ENCODE measurements around the gene AKT2. TPM values are rescaled to one million over a fixed set of nuclear protein-coding genes. Genes with fewer than 3 reads are reported as not detected.

AKT2 gene
- total and polyA plus RNA-seq, 2 of the 8 experiments (the other 6 are each of a cell fraction or from before 2014, with no cell fraction given) = 151 to 183 TPM

DNA sequence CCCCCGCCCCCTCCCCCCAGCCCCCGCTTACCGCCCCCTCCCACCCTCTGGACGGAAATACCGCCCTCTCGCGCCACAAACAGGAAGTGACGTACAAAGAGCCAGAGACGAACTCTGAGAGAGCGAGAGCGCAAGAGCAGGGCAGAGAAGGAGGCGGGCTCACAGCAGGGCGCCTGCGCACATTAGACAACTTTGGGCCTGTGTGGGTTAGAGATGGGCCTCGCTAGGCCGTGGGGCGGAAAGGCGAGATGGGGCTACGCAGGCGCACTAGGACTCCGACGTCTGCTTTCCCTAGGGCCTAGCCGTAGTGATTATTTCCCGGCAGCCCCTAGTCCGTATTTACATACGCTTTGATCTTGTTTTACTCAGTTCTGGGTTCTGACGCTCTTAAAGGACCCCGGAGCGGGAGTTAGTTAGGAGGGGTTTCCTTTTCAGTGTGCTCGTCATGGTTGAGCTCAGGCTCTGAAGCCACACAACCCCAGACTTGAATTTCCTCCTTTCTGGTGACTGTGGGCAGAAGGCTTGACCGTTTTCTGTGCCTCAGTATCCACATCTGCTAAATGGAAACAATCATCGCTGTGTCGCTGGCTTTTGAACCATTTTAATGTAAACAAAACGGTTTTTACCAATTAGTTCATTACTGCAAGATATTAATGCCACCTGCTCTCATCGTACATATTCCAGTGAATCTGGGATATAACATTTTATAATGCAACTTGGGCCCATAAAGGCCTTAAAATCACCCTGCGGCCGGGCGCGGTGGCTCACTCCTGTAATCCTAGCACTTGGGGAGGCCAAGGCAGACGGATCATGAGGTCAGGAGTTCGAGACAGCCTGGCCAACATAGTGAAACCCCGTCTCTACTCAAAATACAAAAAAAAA, 449 bp upstream of the AKT2 start (continued):
- no peak for TF ChIP-seq KDM5A (IDR thresholded peaks at IDR 0.05; ENCODE audit: low read length)
- TF ChIP-seq SIN3A (conservative IDR thresholded peaks at IDR 0.05 in 1 of 2, IDR thresholded peaks at IDR 0.05 in 1 of 2; ENCODE audit: low read depth in 1 of 2, low read length in 2 of 2) = 0 out of 4 replicates have a peak, but pooled peaks of 1 of the 2 experiments have one; percentile 12
- TF ChIP-seq RXRA (IDR thresholded peaks at IDR 0.05; ENCODE audit: insufficient read depth, low read depth, low read length) = no peak
- no peak for TF ChIP-seq RBBP5 (IDR thresholded peaks at IDR 0.05; ENCODE audit: borderline replicate concordance, low read depth, low read length)
- TF ChIP-seq SP2 (IDR thresholded peaks at IDR 0.05; ENCODE audit: low read length) = no peak
- TF ChIP-seq, protein P1, sequence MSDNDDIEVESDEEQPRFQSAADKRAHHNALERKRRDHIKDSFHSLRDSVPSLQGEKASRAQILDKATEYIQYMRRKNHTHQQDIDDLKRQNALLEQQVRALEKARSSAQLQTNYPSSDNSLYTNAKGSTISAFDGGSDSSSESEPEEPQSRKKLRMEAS (IDR thresholded peaks at IDR 0.05) = no peak; the same call in 1 of the 2 replicates
- no peak for TF ChIP-seq SIX5 (IDR thresholded peaks at IDR 0.05; ENCODE audit: low read depth, low read length)
- TF ChIP-seq TBP (IDR thresholded peaks at IDR 0.05; ENCODE audit: low read depth, low read length) = peak; percentile 59
- no peak for TF ChIP-seq CEBPB (IDR thresholded peaks at IDR 0.05; ENCODE audit: low read depth, low read length)
- no peak for TF ChIP-seq EP300 (IDR thresholded peaks at IDR 0.05; ENCODE audit: borderline replicate concordance in 1 of 2, low read depth in 2 of 2, low read length in 2 of 2)
- peak in 1 of 2 experiments; percentile 85; a peak in 1 of 4 replicates for TF ChIP-seq HDAC2 (IDR thresholded peaks at IDR 0.05; ENCODE audit: borderline replicate concordance in 1 of 2, low read depth in 2 of 2, low read length in 2 of 2)
- TF ChIP-seq, protein P2, sequence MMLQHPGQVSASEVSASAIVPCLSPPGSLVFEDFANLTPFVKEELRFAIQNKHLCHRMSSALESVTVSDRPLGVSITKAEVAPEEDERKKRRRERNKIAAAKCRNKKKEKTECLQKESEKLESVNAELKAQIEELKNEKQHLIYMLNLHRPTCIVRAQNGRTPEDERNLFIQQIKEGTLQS (IDR thresholded peaks at IDR 0.05; ENCODE audit: insufficient read depth, low read depth, low read length) = no peak
- TF ChIP-seq CHD1 (IDR thresholded peaks at IDR 0.05; ENCODE audit: low read depth, low read length) = no peak
- peak; percentile 58 for TF ChIP-seq PHF8 (conservative IDR thresholded peaks at IDR 0.05; ENCODE audit: low read depth, low read length)
- no peak for TF ChIP-seq EZH2 (IDR thresholded peaks at IDR 0.05; ENCODE audit: low read depth, low read length, severe bottlenecking)
- peak; percentile 76 for TF ChIP-seq NRF1 (IDR thresholded peaks at IDR 0.05; ENCODE audit: low read depth, low read length)
- no peak for TF ChIP-seq ASH2L (IDR thresholded peaks at IDR 0.05; ENCODE audit: low read length)
- TF ChIP-seq, protein P3, sequence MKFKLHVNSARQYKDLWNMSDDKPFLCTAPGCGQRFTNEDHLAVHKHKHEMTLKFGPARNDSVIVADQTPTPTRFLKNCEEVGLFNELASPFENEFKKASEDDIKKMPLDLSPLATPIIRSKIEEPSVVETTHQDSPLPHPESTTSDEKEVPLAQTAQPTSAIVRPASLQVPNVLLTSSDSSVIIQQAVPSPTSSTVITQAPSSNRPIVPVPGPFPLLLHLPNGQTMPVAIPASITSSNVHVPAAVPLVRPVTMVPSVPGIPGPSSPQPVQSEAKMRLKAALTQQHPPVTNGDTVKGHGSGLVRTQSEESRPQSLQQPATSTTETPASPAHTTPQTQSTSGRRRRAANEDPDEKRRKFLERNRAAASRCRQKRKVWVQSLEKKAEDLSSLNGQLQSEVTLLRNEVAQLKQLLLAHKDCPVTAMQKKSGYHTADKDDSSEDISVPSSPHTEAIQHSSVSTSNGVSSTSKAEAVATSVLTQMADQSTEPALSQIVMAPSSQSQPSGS (IDR thresholded peaks at IDR 0.05; ENCODE audit: low read length) = no peak
- no peak for TF ChIP-seq BRCA1 (IDR thresholded peaks at IDR 0.05; ENCODE audit: low read depth, low read length)
- no peak for TF ChIP-seq CTBP2 (IDR thresholded peaks at IDR 0.05; ENCODE audit: borderline replicate concordance, insufficient read depth, insufficient read length, low read length)

All from H1 (cell line).